Psoas muscle (tissue), 8 donors: ENCODE results near the gene HSD3B7. TPM values are rescaled to one million over a fixed set of nuclear protein-coding genes. Genes with fewer than 3 reads are reported as not detected.

Experiments used
- ATAC-seq, 4 donors: fragments of 200-7000 bp; cut with Tn5 transposase; one replicate each; pipeline ENCODE4 v1.9.1; 2020; ENCODE audit warnings: moderate library complexity in 3 of 4, mild to moderate bottlenecking in 2 of 4
- DNase-seq, 2 donors: peaks; one replicate each; pipeline ENCODE4 v3.0.0-alpha.2; 2020
- H3K27ac ChIP-seq: fragments of 200-600 bp; one replicate; pipeline ENCODE4 v1.8.0; 2022
- H3K27me3 ChIP-seq, 3 donors: fragments of 200-600 bp in 1 of 3; one replicate each; pipeline versions ENCODE4 v1.6.1 to v1.8.0; 2013 to 2022; ENCODE audit warnings: low read length in 2 of 3, mild to moderate bottlenecking in 2 of 3, moderate library complexity in 1 of 3; ENCODE audit not compliant: insufficient read depth in 3 of 3
- H3K36me3 ChIP-seq, 2 donors: fragments of 200-600 bp in 1 of 2; one replicate each; pipeline versions ENCODE4 v1.6.1 to v1.8.0; 2013 to 2022; ENCODE audit warnings: low read depth in 1 of 2, mild to moderate bottlenecking in 1 of 2, moderate library complexity in 1 of 2; ENCODE audit not compliant: insufficient read depth in 1 of 2
- H3K4me1 ChIP-seq: fragments of 200-600 bp; one replicate; pipeline ENCODE4 v1.8.0; 2022
- H3K4me3 ChIP-seq: fragments of 200-600 bp; one replicate; pipeline ENCODE4 v1.8.0; 2022; ENCODE audit warnings: mild to moderate bottlenecking
- H3K9me3 ChIP-seq: fragments of 200-600 bp; one replicate; pipeline ENCODE4 v1.8.0; 2022
- WGBS, 3 donors: extraction: QIAGEN DNeasy Blood & Tissue Kit; methylation state at CpG; one replicate each; pipeline versions ENCODE4 v1.1.6 to v1.1.7; 2013; 5-methylcytosine and 5-hydroxymethylcytosine counted together
- intact Hi-C, 2 donors: fragments of 100-400 bp; cut with DNase I; formaldehyde crosslinking; loops; one replicate each; pipeline versions ENCODE4 v1.11.0 to v1.14.2; 2022
- polyA plus RNA-seq, 3 donors: library from polyadenylated mRNA; stranded (reverse); fragments of 200-250 nt; gene quantifications; one replicate each; pipeline ENCODE4 v1.2.3, GENCODE V29; 2013
- total RNA-seq, 4 donors: library from RNA; stranded (reverse); fragmentation: NEBNext Ultra II Directional in 2 of 4; extraction: Animal tissue kit (Norgen Biotek cat#: 25700) in 2 of 4; gene quantifications; one replicate each; pipeline versions ENCODE4 v1.2.1 to v1.2.4, GENCODE V29; 2021 to 2023
- TF ChIP-seq, protein P1 (sequence below): fragments of 200-600 bp; IDR thresholded peaks from one replicate; pipeline ENCODE4 v1.8.0; 2022; ENCODE audit warnings: antibody characterized with exemption
- donor health status: healthy with polysubstance abuse.
- donor health status: DM: no; HTN: no; CAD: no; lungs with moderate emphysema.
- donor health status: Bipolar disorder and iron deficiency.
- donor health status: healthy.
- donor health status: DM: yes; HTN: yes; CAD: no.
- donor health status: DM: no; HTN: no; CAD: no.
- donor health status: DM: no; HTN: no; CAD: no.
- donor health status: DM: yes; HTN: yes; CAD: no.

The HSD3B7 gene
- total and polyA plus RNA-seq, 7 donors, result 3.2 to 12.8 (median 4.9) TPM

GRCh38 chr16:31029272-31029671 lies 44.3 kb downstream of the HSD3B7 start:
- intact Hi-C loops, result no loop called here
- peaks cover 1% of the 10 kb centered on the region for H3K4me1 ChIP-seq
- ATAC-seq, result no peak
- no peaks in the 10 kb centered on the region for H3K36me3 ChIP-seq
- TF ChIP-seq, protein P1, sequence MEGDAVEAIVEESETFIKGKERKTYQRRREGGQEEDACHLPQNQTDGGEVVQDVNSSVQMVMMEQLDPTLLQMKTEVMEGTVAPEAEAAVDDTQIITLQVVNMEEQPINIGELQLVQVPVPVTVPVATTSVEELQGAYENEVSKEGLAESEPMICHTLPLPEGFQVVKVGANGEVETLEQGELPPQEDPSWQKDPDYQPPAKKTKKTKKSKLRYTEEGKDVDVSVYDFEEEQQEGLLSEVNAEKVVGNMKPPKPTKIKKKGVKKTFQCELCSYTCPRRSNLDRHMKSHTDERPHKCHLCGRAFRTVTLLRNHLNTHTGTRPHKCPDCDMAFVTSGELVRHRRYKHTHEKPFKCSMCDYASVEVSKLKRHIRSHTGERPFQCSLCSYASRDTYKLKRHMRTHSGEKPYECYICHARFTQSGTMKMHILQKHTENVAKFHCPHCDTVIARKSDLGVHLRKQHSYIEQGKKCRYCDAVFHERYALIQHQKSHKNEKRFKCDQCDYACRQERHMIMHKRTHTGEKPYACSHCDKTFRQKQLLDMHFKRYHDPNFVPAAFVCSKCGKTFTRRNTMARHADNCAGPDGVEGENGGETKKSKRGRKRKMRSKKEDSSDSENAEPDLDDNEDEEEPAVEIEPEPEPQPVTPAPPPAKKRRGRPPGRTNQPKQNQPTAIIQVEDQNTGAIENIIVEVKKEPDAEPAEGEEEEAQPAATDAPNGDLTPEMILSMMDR, result no peak
- H3K9me3 ChIP-seq, result no peaks in the 10 kb centered on the region
- no peak overlapping the region for H3K4me3 ChIP-seq
- H3K27ac ChIP-seq, result no peak overlapping the region
- WGBS, 3 donors, result 68 to 78% (median 68%) methylated on average over 5 of the region's 5 CpGs
- H3K27me3 ChIP-seq, result no peaks in the 10 kb centered on the region
- DNase-seq, result no peak

- peaks cover 0 to 19% of the 10 kb centered on the region in 2 donors for H3K36me3 ChIP-seq
- no peaks in the 10 kb centered on the region for H3K27me3 ChIP-seq
- no peak overlapping the region for H3K4me3 ChIP-seq
- DNase-seq, result no peak
- 75 to 86% (median 79%) methylated on average over 4 of the region's 4 CpGs for WGBS, 3 donors
- TF ChIP-seq, protein P1, result no peak
- intact Hi-C loops, result loop anchor here in 1 of 2 donors (5.0 kb wide), 1 partner anchor 34 kb away; no protein-coding TSS in a partner anchor
- peaks cover 10% of the 10 kb centered on the region for H3K4me1 ChIP-seq
- ATAC-seq, result no peak
- H3K9me3 ChIP-seq, result no peaks in the 10 kb centered on the region
- H3K27ac ChIP-seq, result peak overlapping the region; percentile 96
These were observed 46.3 kb downstream of the HSD3B7 start for GRCh38 chr16:31031276-31031675.

DNA sequence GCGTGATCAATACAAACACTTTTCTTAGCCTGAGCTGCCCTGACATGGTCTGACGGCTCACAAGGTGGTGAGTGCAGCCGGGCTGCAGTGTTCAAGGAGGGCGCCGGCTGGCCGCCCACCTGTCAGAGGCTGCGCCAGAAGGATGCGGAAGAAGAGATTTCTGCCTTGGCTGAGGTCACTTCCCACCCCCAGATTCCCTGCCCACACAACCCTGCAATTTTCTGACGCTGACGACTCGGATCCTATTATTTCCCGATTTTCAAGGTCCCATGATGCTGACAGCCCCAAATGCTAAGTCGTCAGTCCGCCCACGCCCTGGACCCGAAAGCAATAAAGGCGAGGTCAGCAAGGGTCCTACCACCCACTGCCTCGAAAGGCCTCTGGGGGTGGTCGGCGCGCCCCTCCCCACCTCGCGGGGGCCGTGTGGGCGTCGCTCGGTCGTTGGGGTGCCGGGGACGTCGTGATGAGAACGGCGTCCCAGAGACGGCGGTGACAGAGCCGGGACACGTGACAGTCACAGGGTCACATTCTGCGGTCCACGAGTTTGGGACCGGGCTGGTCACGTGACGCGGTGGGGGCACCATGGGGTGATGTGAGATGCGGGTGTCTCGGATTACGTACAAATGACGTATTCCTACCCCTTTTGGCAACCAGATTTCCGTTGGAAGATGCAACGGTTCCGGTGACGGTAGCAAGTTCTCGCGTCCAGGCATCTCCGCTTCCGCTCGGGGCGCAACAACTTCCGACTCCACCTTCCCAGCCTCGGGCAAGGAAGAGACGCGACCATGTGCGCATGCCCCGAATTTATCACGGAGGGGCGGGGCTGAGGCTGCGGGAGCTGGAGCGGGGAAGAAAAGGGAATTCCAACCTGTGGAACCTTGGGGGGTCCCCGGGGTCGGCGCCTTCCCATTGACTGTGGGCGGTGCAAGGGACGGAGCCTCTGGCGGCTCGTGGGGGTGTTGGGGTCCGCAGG lies 48.0 kb downstream of the HSD3B7 start, which contains the start of gene STX4:
Gene STX4, plus strand, starts transcription at position 823 of the 973 bp plus-strand sequence. CDS start 248 bp downstream, outside the sequence.
- ATAC-seq (peak; percentile 91 to 96 (median 94)), DNase-seq (peak; percentile 98 to 99)
- intact Hi-C loops, result loop anchor here (2.0 to 5.0 kb wide), 2 partner anchors 36 to 40 kb away; no protein-coding TSS in a partner anchor
- H3K36me3 ChIP-seq, result peaks cover 3 to 36% of the 10 kb centered on the region in 2 donors
- peak within 1 kb of the TSS; percentile 96 for H3K27ac ChIP-seq
- H3K9me3 ChIP-seq, result no peaks in the 10 kb centered on the region
- H3K27me3 ChIP-seq, result no peaks in the 10 kb centered on the region
- TF ChIP-seq, protein P1, result no peak
- 1% methylated on average over 71 to 75 of the region's 75 CpGs for WGBS, 3 donors
- H3K4me3 ChIP-seq, result peak within 1 kb of the TSS; percentile 85
- H3K4me1 ChIP-seq, result peaks cover 10% of the 10 kb centered on the region

DNA sequence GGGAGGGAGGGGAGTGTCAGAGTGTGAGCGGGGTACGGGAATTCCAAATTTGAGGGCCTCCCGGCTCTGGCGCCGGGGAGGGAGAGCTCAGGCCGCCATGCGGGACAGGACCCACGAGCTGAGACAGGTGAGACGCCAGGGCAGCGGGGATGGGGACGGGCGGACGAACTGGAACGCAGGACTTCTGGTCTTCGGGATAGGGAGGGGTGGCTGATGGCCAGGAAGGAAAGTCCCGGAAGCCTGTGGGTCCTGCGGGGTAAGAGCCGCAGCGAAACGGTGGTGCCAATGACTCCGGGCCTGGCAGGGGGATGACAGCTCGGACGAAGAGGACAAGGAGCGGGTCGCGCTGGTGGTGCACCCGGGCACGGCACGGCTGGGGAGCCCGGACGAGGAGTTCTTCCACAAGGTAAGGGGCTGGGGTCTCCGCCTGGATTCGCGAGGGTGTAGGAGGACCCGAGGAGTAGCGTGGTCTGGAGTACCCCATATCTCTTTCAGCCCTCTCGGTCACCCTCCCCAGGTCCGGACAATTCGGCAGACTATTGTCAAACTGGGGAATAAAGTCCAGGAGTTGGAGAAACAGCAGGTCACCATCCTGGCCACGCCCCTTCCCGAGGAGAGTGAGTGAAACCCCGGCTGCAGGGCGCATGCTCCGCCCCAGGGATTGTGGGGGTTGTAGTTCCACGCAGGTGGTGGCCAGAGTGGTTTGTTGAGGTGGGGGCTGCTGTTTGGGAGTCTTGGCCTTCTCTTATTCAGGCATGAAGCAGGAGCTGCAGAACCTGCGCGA lies 48.9 kb downstream of the HSD3B7 start:
- Histone ChIP-seq H3K4me1 (peaks cover 10% of the 10 kb centered on the region), H3K27me3 (no peaks in the 10 kb centered on the region), H3K4me3 (peak overlapping the region; percentile 85), H3K27ac (peak overlapping the region; percentile 96), H3K9me3 (no peaks in the 10 kb centered on the region), H3K36me3 (peaks cover 4 to 45% of the 10 kb centered on the region in 2 donors)
- ATAC-seq, result peak; percentile 74 to 87 (median 79)
- WGBS, 3 donors, result 1% methylated on average over 47 of the region's 47 CpGs
- intact Hi-C loops, result loop anchor here (2.0 to 5.0 kb wide), 2 partner anchors 37 to 39 kb away; no protein-coding TSS in a partner anchor
- TF ChIP-seq, protein P1, result no peak
- peak; percentile 93 to 96 for DNase-seq
